Upper lobe of left lung (tissue), 6 donors: Measurements from ENCODE around the gene SORBS1. TPM values are rescaled to one million over a fixed set of nuclear protein-coding genes. Genes with fewer than 3 reads are reported as not detected.

Source experiments
- ATAC-seq, 2 donors: fragments of 200-7000 bp; cut with Tn5 transposase; one replicate each; pipeline ENCODE4 v1.9.1; 2022; ENCODE audit warnings: mild to moderate bottlenecking in 2 of 2, moderate library complexity in 2 of 2; ENCODE audit not compliant: low FRiP score in 2 of 2
- DNase-seq, 2 donors: peaks; one replicate each; pipeline ENCODE4 v3.0.0-alpha.2; 2019 to 2020
- H3K27ac ChIP-seq, 4 donors: fragments of 200-600 bp; sonication (generic); one replicate each; pipeline ENCODE4 v1.5.1; 2016 to 2019
- H3K27me3 ChIP-seq, 4 donors: fragments of 200-600 bp; sonication (generic); one replicate each; pipeline ENCODE4 v1.5.1; 2017 to 2019
- H3K36me3 ChIP-seq, 4 donors: fragments of 200-600 bp; sonication (generic); one replicate each; pipeline ENCODE4 v1.5.1; 2016 to 2019
- H3K4me1 ChIP-seq, 4 donors: fragments of 200-600 bp; sonication (generic); one replicate each; pipeline ENCODE4 v1.5.1; 2018 to 2019
- H3K4me3 ChIP-seq, 4 donors: fragments of 200-600 bp; sonication (generic); one replicate each; pipeline ENCODE4 v1.5.1; 2017 to 2019; ENCODE audit warnings: mild to moderate bottlenecking in 2 of 4, moderate library complexity in 1 of 4
- H3K9me3 ChIP-seq, 4 donors: fragments of 200-600 bp; sonication (generic); one replicate each; pipeline ENCODE4 v1.5.1; 2018 to 2019
- EP300 ChIP-seq, 4 donors: sonication (generic); formaldehyde crosslinking; IDR thresholded peaks; one replicate each; pipeline ENCODE4 v1.5.1; 2017; ENCODE audit warnings: antibody characterized with exemption in 4 of 4, control low read depth in 2 of 4
- POLR2A ChIP-seq, 4 donors: fragments of 450-650 bp; IDR thresholded peaks; one replicate each; pipeline ENCODE4 v1.5.1; 2016 to 2017; ENCODE audit warnings: antibody characterized with exemption in 4 of 4, mild to moderate bottlenecking in 2 of 4
- POLR2AphosphoS5 ChIP-seq, 2 donors: sonication (generic); formaldehyde crosslinking; IDR thresholded peaks; one replicate each; pipeline ENCODE4 v1.5.1; 2017; ENCODE audit warnings: antibody characterized with exemption in 2 of 2
- WGBS, 2 donors: methylation state at CpG; one replicate each; pipeline ENCODE4 v1.1.5; 2017 to 2018; 5-methylcytosine and 5-hydroxymethylcytosine counted together
- total RNA-seq, 6 donors: library from RNA; depleted of rRNA in 4 of 6; stranded (reverse); fragments of >200 nt in 4 of 6; gene quantifications; one replicate each; pipeline versions ENCODE4 v1.1.0 to v1.2.1, GENCODE V29; 2016 to 2021
- TF ChIP-seq, protein P1 (sequence below), 6 experiments: fragments of 450-650 bp in 4 of 6; fragments of 200-600 bp in 2 of 6; sonication (generic) in 2 of 6; IDR thresholded peaks; one replicate each; pipeline ENCODE4 v1.5.1; 2016 to 2019; ENCODE audit warnings: antibody characterized with exemption in 6 of 6
- donor health status: DM: no; HTN: no; CAD: no; lungs with moderate emphysema.
- donor health status: DM: no; HTN: yes; CAD: no; lungs with severe emphysema.

The SORBS1 gene
- total RNA-seq, 6 donors from 2014 or later = 45.8 to 116 (median 71.7) TPM

- Histone ChIP-seq H3K27me3 (no peaks in the 10 kb centered on the region), H3K36me3 (peaks cover 0 to 40% (median 8%) of the 10 kb centered on the region in 4 donors), H3K4me3 (no peak overlapping the region), H3K4me1 (peaks cover 18 to 28% (median 27%) of the 10 kb centered on the region in 4 donors), H3K27ac (no peak overlapping the region), H3K9me3 (no peaks in the 10 kb centered on the region)
- TF ChIP-seq, protein P1, sequence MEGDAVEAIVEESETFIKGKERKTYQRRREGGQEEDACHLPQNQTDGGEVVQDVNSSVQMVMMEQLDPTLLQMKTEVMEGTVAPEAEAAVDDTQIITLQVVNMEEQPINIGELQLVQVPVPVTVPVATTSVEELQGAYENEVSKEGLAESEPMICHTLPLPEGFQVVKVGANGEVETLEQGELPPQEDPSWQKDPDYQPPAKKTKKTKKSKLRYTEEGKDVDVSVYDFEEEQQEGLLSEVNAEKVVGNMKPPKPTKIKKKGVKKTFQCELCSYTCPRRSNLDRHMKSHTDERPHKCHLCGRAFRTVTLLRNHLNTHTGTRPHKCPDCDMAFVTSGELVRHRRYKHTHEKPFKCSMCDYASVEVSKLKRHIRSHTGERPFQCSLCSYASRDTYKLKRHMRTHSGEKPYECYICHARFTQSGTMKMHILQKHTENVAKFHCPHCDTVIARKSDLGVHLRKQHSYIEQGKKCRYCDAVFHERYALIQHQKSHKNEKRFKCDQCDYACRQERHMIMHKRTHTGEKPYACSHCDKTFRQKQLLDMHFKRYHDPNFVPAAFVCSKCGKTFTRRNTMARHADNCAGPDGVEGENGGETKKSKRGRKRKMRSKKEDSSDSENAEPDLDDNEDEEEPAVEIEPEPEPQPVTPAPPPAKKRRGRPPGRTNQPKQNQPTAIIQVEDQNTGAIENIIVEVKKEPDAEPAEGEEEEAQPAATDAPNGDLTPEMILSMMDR (IDR thresholded peaks at IDR 0.05) = no peak
- ATAC-seq (no peak), DNase-seq (no peak)
- WGBS, 2 donors = 85 to 87% methylated on average over 7 of the region's 7 CpGs
These were observed 168.4 kb downstream of the SORBS1 start for GRCh38 chr10:95392681-95393164.

GRCh38 chr10:95392217-95392584 lies 169.0 kb downstream of the SORBS1 start:
- Histone ChIP-seq H3K27ac (peak overlapping the region in 1 of 4 donors; percentile 25), H3K36me3 (peaks cover 0 to 35% (median 8%) of the 10 kb centered on the region in 4 donors), H3K9me3 (no peaks in the 10 kb centered on the region), H3K4me1 (peaks cover 18 to 30% (median 28%) of the 10 kb centered on the region in 4 donors), H3K4me3 (no peak overlapping the region), H3K27me3 (no peaks in the 10 kb centered on the region)
- no peak for DNase-seq
- TF ChIP-seq, protein P1 (IDR thresholded peaks at IDR 0.05) = no peak
- TF ChIP-seq EP300 (IDR thresholded peaks at IDR 0.05) = no peak
- no peak for TF ChIP-seq POLR2A (IDR thresholded peaks at IDR 0.05)
- no peak for TF ChIP-seq POLR2AphosphoS5 (IDR thresholded peaks at IDR 0.05)
- WGBS, 2 donors = 88 to 89% methylated on average over 3 of the region's 3 CpGs
- ATAC-seq = no peak

DNA sequence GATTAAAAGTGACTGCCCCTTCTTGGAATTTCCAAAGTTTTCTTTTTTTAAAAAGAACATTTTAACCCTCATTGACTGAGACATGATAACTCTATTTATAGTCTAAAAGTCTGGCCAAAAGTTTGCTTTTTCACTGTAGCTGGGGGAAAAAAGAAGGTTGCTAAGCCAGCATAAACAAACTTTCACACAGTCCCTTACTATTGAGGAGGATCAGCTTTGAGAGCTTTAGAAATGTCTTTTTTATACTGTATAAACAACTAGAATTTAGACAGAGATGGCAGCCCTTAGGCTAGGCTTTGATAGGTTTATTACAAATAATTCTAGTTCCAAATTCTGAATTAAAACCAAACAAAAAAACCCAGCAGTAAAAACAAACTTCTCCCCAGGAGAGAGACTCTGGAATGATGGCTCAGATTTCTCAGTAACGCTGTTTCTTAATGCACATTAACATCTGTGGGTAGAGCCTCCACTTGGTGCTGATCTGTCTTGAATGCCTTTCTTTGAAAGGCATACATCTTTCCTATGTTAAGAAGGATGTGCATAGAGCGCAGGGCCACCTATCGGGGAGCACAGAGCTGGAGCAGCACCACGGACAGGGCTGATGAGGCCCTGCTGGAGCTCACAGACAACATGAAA lies 169.5 kb downstream of the SORBS1 start:
- Histone ChIP-seq H3K9me3 (no peaks in the 10 kb centered on the region), H3K4me3 (no peak overlapping the region), H3K27ac (peak overlapping the region in 1 of 4 donors; percentile 25), H3K27me3 (no peaks in the 10 kb centered on the region), H3K36me3 (peaks cover 0 to 30% (median 6%) of the 10 kb centered on the region in 4 donors), H3K4me1 (peaks cover 18 to 30% (median 28%) of the 10 kb centered on the region in 4 donors)
- ATAC-seq = peak in 1 of 2 donors; percentile 55
- DNase-seq = no peak
- TF ChIP-seq EP300 (IDR thresholded peaks at IDR 0.05) = no peak
- no peak for TF ChIP-seq POLR2A (IDR thresholded peaks at IDR 0.05)
- TF ChIP-seq POLR2AphosphoS5 (IDR thresholded peaks at IDR 0.05) = no peak
- TF ChIP-seq, protein P1 (IDR thresholded peaks at IDR 0.05) = no peak
- 51 to 69% methylated on average over 4 of the region's 4 CpGs for WGBS, 2 donors

GRCh38 chr10:95391164-95391563 lies 170.0 kb downstream of the SORBS1 start:
- WGBS, 2 donors = 81 to 86% methylated on average over 1 of the region's 1 CpG
- DNase-seq = no peak
- Histone ChIP-seq H3K36me3 (peaks cover 0 to 24% (median 5%) of the 10 kb centered on the region in 4 donors), H3K27me3 (no peaks in the 10 kb centered on the region), H3K9me3 (no peaks in the 10 kb centered on the region), H3K4me1 (peaks cover 18 to 30% (median 28%) of the 10 kb centered on the region in 4 donors), H3K4me3 (no peak overlapping the region), H3K27ac (no peak overlapping the region)
- TF ChIP-seq, protein P1 (IDR thresholded peaks at IDR 0.05) = no peak
- TF ChIP-seq EP300 (IDR thresholded peaks at IDR 0.05) = no peak
- no peak for ATAC-seq

- Histone ChIP-seq H3K36me3 (peaks cover 0 to 15% (median 5%) of the 10 kb centered on the region in 4 donors), H3K27ac (peak overlapping the region in 1 of 4 donors; percentile 66), H3K4me3 (no peak overlapping the region), H3K9me3 (no peaks in the 10 kb centered on the region), H3K4me1 (peaks cover 18 to 30% (median 22%) of the 10 kb centered on the region in 4 donors), H3K27me3 (no peaks in the 10 kb centered on the region)
- WGBS, 2 donors = 92 to 99% methylated on average over 4 of the region's 4 CpGs
- ATAC-seq (no peak), DNase-seq (no peak)
- TF ChIP-seq POLR2A (IDR thresholded peaks at IDR 0.05) (no peak), EP300 (IDR thresholded peaks at IDR 0.05) (no peak)
These were observed 171.2 kb downstream of the SORBS1 start for GRCh38 chr10:95389982-95390381.
